GM19239 (cell line): ENCODE results near the gene EPB41L1.
A peak's percentile ranks its signal among the peaks of the same experiment; 100 is the strongest.

Experiments
- DNase-seq: peaks from one replicate; pipeline ENCODE4 v3.0.0; 2011; ENCODE audit warnings: low spot score; ENCODE audit not compliant: insufficient read length
- FAIRE-seq: peaks from 2 replicates; lab custom pipeline; 2011; peaks lifted over from hg19 to GRCh38; lab: Jason Lieb, UNC

The EPB41L1 gene

DNA sequence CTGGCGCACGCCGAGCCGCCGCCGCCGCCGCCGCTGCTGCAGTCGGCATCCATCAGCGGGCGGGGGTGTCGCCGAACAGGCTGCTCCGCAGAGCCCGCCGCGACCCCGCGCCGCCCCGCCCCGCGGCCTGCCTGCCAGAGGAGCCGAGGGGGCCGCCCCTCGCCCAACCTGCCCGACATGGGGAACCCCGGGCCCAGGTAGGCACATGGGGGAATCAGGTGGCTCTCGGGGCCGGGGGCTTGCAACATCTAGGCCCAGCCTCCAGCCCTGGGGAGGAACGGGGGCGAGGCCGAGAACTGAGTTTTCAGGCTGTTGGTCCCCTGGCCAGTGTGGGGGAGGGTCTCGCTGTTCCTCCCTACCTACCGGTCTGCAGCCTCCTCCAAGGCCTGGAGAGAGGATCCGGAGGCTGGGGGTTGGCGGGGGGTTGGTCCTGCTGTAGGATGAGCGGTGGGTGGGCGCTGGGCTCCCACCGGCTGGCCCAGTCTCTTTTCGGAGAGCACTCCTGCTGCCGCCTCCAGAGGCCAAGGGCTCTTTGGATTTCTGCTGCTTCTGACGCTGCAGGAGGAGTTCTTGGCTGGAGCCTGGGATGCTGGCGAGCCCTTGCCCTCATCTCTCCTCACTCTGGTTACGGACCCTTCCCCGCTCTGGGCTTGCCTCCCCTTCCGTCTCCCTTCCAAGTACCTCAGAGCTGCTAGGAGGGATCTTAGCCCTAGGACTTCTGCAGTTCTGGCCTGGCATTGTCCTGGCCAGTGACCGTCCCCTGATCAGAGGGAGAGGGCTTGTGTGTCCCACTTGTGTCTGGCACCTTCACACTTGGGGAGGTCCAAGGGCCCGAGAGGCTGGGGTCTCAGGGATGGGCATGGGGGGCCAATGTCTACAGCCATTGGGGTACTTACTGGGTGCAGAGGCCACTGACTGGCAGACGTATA, at the start of gene EPB41L1:
Gene EPB41L1, plus strand, starts transcription at position 41 of the 929 bp plus-strand sequence. CDS start 19,038 bp downstream, outside the sequence.
- no peak for FAIRE-seq

DNA sequence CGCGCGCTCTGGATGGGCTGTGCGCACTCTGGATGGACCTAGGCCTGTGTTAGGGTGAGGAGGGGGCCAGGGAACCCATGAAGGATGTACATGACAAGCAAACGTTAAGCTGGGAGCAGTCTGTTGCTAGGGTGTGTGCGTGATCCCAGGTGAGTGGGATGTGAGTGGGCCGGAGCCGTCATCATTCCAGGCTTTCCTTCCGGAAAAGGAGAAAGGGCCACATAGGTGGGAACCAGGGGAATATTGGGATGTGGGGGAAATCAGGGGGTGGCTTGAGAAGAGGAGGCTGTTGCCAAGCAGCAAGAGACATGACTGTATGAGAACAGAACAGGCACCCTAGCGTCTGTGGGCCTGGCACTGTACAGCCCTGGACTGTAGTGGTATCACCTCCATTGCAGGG, 49.7 kb upstream of the EPB41L1 start:
- FAIRE-seq: no peak
- no peak for DNase-seq

More for the DNA sequence above, at the start of gene EPB41L1:
- no peak for DNase-seq

DNA sequence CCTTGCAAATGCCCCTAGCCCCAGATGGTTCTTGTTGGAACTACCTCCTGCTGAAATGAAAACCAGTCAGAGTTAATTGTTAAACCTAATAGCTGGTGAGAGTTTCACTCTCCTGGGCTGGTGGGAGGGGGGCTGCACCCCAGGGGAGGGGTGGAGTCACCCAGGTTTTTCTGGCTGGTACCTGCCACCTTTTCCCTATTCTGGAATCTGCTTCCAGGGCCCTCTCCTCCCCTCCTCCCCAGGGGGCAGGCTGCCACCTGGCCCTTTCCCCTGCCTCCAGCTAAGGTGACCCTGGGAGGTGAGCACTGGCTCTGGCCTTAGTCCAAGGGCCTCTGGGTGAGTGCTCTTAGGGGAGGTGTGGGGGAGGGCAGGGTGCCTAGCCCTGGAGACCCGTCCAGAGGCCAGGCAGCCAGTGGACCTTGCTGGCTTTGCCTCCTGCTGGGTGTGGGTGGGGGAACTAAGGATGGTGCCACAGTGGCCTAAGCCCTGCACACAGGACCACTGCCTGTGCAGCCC, 48.8 kb upstream of the EPB41L1 start:
- peak; percentile 84 for FAIRE-seq
- DNase-seq: no peak

DNA sequence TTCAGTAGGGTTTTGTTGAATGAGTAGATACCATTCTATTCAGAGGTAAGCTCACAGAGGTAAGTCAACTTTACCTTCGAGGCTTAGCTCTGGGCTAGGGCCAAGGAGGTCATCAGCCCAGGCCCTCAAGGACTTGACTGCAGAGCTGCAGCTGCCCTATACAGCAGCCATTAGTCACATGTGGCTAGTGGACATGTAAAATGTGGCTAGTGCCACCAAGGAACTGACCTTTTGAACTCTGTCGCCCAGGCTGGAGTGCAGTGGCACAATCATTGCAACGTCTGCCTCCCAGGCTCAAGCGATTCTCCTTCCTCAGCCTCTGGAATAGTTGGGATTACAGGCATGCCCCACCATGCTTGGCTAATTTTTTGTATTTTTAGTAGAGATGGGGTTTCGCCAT, 47.9 kb upstream of the EPB41L1 start:
- DNase-seq: no peak
- FAIRE-seq: no peak

DNA sequence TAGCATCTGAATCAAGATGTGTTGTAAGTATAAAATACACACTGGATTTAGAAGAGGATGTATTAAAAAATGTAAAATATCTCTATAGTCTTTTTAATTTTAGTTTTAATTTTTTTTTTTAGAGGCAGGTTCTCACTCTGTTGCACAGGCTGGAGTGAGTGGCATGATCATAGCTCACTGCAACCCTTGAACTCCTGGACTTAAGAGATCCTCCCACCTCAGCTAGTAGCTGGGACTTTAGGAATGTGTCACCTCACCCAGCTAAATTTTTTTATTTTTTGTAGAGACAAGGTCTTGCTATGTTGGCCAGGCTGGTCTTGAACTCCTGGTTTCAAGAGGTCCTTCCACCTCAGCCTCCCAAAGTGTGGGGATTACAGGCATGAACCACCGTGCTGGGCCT, 46.7 kb upstream of the EPB41L1 start:
- no peak for FAIRE-seq
- no peak for DNase-seq

- no peak for FAIRE-seq
- DNase-seq: no peak
Observed at GRCh38 chr20:36109251-36109947, 45.1 kb upstream of the EPB41L1 start.

DNA sequence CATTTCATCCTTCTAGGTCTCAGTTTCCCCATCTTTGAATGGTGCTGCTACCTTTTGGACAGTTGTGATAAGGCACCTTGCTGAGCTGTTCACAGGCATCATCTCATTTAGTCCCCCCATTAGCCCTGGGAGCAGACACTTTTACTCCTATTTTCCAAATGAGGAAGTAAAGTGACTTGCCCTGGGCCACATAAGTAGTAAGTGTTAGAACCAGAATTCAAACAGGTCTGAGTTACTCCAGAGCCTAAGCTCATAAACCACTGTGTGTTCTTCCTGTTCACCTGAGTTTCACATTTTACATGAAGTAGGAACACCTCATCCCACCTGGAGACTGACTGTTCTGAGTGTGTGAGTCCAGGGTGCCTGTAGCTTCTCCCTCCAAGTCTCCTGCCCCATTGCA, 43.5 kb upstream of the EPB41L1 start:
- FAIRE-seq (no peak), DNase-seq (no peak)

GRCh38 chr20:36112112-36112511, 42.4 kb upstream of the EPB41L1 start:
- DNase-seq (no peak), FAIRE-seq (no peak)

DNA sequence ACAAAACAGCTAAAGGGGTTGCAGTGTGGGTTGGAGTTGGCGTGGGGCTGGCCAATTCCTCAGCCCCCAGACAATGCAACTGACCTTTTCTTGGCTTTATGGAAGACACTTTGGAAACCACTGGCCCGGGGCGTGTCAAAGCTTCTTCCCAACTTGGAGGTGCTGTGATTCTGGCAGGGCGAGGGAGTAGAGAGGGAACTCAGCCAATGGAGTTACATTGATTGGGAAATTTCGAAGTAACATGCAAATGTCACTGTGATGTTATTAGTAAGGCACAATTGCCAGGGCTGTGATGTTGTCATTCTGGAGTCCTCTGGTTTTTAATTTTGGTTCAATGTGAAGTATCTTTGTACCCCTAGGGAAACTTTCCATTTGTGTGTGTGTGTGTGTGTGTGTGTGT, 41.5 kb upstream of the EPB41L1 start:
- DNase-seq (no peak), FAIRE-seq (no peak)

- FAIRE-seq (no peak), DNase-seq (no peak)
Observed at GRCh38 chr20:36113566-36114250, 40.8 kb upstream of the EPB41L1 start.

- DNase-seq: no peak
- no peak for FAIRE-seq
Observed at GRCh38 chr20:36114707-36115106, 39.8 kb upstream of the EPB41L1 start.

DNA sequence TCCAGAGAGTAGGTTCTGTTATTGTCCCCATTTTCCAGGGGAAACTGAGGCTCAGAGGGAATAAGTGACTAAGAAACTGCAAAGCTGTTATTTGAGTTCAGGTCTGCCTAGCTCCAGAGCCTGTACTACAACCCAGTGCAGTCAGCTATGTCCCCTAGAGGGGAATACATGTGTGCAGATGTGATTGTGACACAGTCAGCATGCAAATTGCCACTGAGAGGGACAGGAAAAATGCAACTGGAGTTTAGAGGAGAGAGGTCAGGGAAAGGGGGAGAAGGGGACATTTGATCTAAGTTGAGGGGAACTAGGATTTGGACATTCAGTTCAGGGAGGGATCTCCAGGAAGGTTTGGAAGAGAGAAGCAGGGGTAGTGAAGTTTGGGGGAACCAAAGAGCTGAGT, 38.6 kb upstream of the EPB41L1 start:
- DNase-seq: no peak

DNA sequence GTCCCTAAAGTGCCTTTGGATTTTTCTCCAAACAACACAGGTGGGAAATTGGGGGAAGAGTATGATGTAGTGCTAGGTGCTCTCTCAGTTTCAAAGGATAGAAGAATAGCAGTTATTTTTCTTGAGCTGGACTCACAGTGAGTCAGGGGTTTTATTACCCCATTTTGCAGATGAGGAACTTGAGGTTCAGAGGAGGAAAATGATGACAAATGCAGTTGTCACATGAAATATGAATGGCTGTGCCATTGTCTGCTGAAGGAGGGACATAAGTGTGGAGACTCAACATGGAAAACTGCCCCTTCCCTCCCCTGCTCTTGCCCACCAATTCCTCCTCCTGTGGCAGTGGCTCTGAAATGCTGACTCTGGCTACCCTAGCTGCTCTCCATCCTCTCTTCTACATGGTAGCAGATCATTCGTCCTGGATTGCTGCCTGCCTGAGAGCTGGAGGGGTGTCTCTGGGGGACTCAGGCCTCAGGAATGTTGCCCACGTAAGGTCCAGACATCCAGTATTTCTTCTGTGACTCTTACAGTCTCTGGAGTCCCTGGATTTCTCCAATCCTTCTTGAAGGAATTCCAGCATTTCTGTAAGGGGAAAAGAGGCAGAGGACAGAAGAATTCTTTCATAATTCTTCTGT, 37.6 kb upstream of the EPB41L1 start:
- DNase-seq (no peak), FAIRE-seq (no peak)

More for the DNA sequence above, 38.6 kb upstream of the EPB41L1 start:
- no peak for FAIRE-seq

GRCh38 chr20:36117638-36118037, 36.9 kb upstream of the EPB41L1 start:
- FAIRE-seq (no peak), DNase-seq (no peak)

GRCh38 chr20:36118371-36118770, 36.2 kb upstream of the EPB41L1 start:
- no peak for FAIRE-seq

DNA sequence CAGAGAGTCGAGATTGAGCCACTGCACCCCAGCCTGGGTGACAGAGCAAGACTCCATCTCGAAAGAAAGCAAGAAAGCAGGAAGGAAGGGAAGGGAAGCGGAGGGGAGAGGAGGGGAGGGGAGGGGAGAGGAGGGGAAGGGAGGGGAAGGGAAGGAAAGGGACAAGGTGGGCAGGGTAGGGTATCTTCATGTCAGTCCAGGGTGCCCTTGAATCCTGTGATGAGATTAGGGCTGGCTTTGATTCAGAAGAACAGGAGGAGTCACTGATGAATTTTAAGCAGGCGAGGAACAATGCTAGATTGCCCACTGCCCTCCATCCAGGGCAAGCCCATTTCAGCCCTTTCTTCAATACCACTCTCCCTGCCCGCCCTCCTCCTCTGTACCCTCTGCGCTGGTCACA, 35.0 kb upstream of the EPB41L1 start:
- FAIRE-seq (no peak), DNase-seq (no peak)

More at GRCh38 chr20:36118371-36118770, 36.2 kb upstream of the EPB41L1 start:
- no peak for DNase-seq

DNA sequence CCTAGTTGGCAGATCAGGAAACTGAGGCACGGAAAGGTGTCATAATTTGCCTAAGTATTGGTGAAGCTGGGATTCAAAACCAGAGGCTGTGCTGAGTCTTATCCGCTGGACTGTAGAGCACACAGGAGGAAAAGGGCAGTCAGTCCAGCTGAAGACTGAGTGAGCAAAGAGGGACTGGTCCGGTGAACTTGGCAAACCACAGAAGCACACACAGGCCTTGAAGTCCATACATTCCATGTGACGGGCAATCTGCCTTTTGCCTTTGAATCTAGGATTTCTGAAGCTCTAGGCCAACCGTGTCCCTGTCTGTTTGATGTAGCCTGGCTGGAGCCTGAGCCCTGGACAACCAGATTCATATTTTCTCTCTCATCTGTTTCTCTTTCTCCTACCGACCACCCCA, 34.3 kb upstream of the EPB41L1 start:
- DNase-seq: no peak

DNA sequence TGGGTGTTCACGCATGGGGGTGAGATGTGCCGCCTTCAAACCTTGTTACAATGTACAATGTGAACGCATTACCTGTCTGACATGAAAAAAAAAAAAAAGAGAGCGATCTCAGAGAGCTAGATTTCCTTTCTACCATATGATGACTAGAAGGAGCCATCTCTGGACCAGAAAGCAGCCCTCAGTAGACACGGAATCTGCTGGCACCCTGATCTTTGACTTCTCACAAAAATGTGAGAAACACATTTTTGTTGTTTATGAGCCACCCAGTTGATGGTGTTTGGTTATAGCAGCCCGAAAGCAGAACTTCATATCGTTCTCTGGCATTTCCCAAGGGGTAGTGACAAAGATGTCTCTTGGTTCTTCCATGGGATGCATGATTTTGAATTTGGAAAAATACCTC, 33.5 kb upstream of the EPB41L1 start:
- no peak for DNase-seq
- no peak for FAIRE-seq

More for the DNA sequence above, 34.3 kb upstream of the EPB41L1 start:
- FAIRE-seq: no peak

DNA sequence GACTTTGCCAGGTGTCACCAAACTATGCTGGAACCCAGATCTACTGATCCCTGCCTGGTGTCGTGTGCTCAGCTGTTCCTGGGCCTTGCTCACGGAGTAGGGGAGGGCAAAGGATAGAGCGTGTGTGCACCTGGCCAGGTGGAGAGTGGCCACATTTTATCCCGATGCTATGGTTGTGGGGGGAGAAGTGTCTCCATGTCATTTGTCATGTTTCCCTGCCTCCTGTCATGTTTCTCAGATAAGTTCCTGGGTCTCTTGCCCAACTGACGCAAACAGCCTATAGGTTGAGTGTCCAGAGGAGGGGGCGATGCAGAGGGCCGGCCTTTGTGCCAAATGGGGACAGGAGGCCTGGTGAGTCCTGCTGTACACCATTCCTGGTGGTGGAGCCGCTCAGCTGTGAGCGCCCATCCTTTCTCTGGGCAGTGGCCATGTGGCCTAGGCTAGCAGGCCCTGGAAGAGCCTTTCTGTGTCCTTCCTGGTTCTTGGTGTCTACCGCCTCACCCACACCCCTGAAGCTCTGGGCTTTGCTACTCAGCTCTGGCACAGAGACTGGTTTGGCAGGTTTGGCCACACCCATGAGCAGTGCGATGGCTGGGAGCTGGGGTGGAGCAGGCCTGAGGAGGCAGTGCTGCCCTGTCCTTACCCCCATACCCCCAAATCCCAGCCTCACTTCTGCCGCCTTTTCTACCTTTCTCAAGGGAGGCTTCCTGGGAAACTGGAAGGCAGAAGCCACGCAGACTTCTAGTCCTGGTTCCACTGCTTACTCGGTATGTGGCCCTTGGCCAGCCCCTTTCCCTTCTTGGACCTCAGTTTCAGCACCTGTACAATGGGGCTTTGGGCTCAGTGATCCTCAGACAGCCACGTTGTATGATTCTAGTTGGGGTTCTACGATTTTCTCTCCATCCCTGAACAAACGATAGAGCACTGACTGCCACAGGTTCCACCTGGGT, 32.3 kb upstream of the EPB41L1 start:
- no peak for DNase-seq
- FAIRE-seq: no peak
